Liver (tissue), 9 donors: Measurements from ENCODE around the gene SLC39A10. TPM values are rescaled to one million over a fixed set of nuclear protein-coding genes. Genes with fewer than 3 reads are reported as not detected.
"Not testable (repeated sequence)": the region's sequence is repeated elsewhere in the genome, so short reads cannot be mapped to it uniquely, and the experiment has no call there.

Source experiments
- DNase-seq: peaks from one replicate; pipeline ENCODE4 v3.0.0-alpha.2; 2017; ENCODE audit warnings: low spot score
- H3K27ac ChIP-seq, 2 donors: one replicate each; pipeline ENCODE4 v1.7.0; 2013; ENCODE audit warnings: inconsistent platforms in 2 of 2, low read length in 2 of 2, control low read depth in 1 of 2, low read depth in 1 of 2, mild to moderate bottlenecking in 1 of 2
- H3K27me3 ChIP-seq, 4 donors: one replicate each; pipeline versions ENCODE4 v1.6.1 to v1.7.0; 2013; ENCODE audit warnings: low read length in 3 of 4, inconsistent platforms in 1 of 4, mild to moderate bottlenecking in 1 of 4, moderate library complexity in 1 of 4; ENCODE audit not compliant: control insufficient read depth in 4 of 4, insufficient read depth in 4 of 4
- H3K36me3 ChIP-seq, 4 donors: one replicate each; pipeline versions ENCODE4 v1.6.1 to v1.7.0; 2013; ENCODE audit warnings: low read length in 3 of 4, mild to moderate bottlenecking in 3 of 4, low read depth in 1 of 4, moderate library complexity in 1 of 4; ENCODE audit not compliant: control insufficient read depth in 4 of 4, insufficient read depth in 3 of 4
- H3K4me1 ChIP-seq, 4 donors: one replicate each; pipeline versions ENCODE4 v1.6.1 to v1.7.0; 2013; ENCODE audit warnings: low read length in 3 of 4, mild to moderate bottlenecking in 3 of 4, moderate library complexity in 1 of 4; ENCODE audit not compliant: control insufficient read depth in 4 of 4, insufficient read depth in 4 of 4
- H3K4me3 ChIP-seq, 3 donors: one replicate each; pipeline versions ENCODE4 v1.6.1 to v1.7.0; 2013; ENCODE audit warnings: low read length in 3 of 3, control low read depth in 1 of 3, low read depth in 1 of 3, mild to moderate bottlenecking in 1 of 3
- H3K9ac ChIP-seq, 2 donors: one replicate each; pipeline ENCODE4 v1.7.0; 2013; ENCODE audit warnings: low read length in 2 of 2, mild to moderate bottlenecking in 2 of 2, moderate library complexity in 2 of 2, control low read depth in 1 of 2, low read depth in 1 of 2
- H3K9me3 ChIP-seq, 4 donors: one replicate each; pipeline versions ENCODE4 v1.6.1 to v1.7.0; 2013; ENCODE audit warnings: low read length in 3 of 4; ENCODE audit not compliant: control insufficient read depth in 4 of 4
- FOXA1 ChIP-seq: IDR thresholded peaks from 2 replicates; pipeline ENCODE4 v1.6.1; 2016; ENCODE audit warnings: antibody characterized with exemption
- FOXA2 ChIP-seq: IDR thresholded peaks from 2 replicates; pipeline ENCODE4 v1.6.1; 2016; ENCODE audit warnings: antibody characterized with exemption
- GABPA ChIP-seq, 2 donors: IDR thresholded peaks in 1 of 2; conservative IDR thresholded peaks in 1 of 2; 2 replicates each; pipeline ENCODE4 v1.6.1; 2016; ENCODE audit warnings: antibody characterized with exemption in 2 of 2, mild to moderate bottlenecking in 1 of 2, moderate library complexity in 1 of 2
- HNF4G ChIP-seq: IDR thresholded peaks from 2 replicates; pipeline ENCODE4 v1.6.1; 2016; ENCODE audit warnings: antibody characterized with exemption
- JUND ChIP-seq, 2 donors: IDR thresholded peaks; 2 replicates each; pipeline ENCODE4 v1.6.1; 2016; ENCODE audit warnings: antibody characterized with exemption in 2 of 2
- RAD21 ChIP-seq, 2 donors: IDR thresholded peaks; 2 replicates each; pipeline ENCODE4 v1.6.1; 2016; ENCODE audit warnings: antibody characterized with exemption in 2 of 2, mild to moderate bottlenecking in 2 of 2
- RXRA ChIP-seq, 2 donors: IDR thresholded peaks; 2 replicates each; pipeline ENCODE4 v1.6.1; 2017 to 2018; ENCODE audit warnings: antibody characterized with exemption in 2 of 2, mild to moderate bottlenecking in 1 of 2
- TAF1 ChIP-seq: conservative IDR thresholded peaks from 2 replicates; pipeline ENCODE4 v1.6.1; 2016; ENCODE audit warnings: antibody characterized with exemption, mild to moderate bottlenecking
- YY1 ChIP-seq: IDR thresholded peaks from 2 replicates; pipeline ENCODE4 v1.6.1; 2016; ENCODE audit warnings: antibody characterized with exemption, mild to moderate bottlenecking
- WGBS: extraction: QIAGEN DNeasy Blood & Tissue Kit; methylation state at CpG from one replicate; pipeline ENCODE4 v1.1.7; 2013; 5-methylcytosine and 5-hydroxymethylcytosine counted together
- polyA plus RNA-seq, 2 donors: library from polyadenylated mRNA; stranded (reverse) in 1 of 2; unstranded in 1 of 2; fragments of 200-250 nt in 1 of 2; fragments of >200 nt in 1 of 2; fragmentation: Nextera tagmentation in 1 of 2; extraction: Ambion mirVana in 1 of 2; gene quantifications; one replicate each; pipeline versions ENCODE4 v1.2.1 to v1.2.3, GENCODE V29; 2013 to 2015
- total RNA-seq, 2 donors: library from RNA; depleted of rRNA; stranded (reverse); fragments of >200 nt; gene quantifications; one replicate each; pipeline ENCODE4 v1.2.3, GENCODE V29; 2014
- TF ChIP-seq, protein P1 (sequence below): fragments of 150-350 bp; IDR thresholded peaks from 2 replicates; pipeline ENCODE4 v1.5.1; 2017; ENCODE audit warnings: improper control_type of control experiment, low read depth, low read length; ENCODE audit not compliant: missing input control
- TF ChIP-seq, protein P2 (sequence below): IDR thresholded peaks from 2 replicates; pipeline ENCODE4 v1.6.1; 2016; ENCODE audit warnings: antibody characterized with exemption
- TF ChIP-seq, protein P3 (sequence below): IDR thresholded peaks from 2 replicates; pipeline ENCODE4 v1.6.1; 2016; ENCODE audit warnings: antibody characterized with exemption, mild to moderate bottlenecking
- donor health status: healthy.
- donor health status: healthy.
- donor health status: healthy.
- donor health status: healthy.
- donor health status: healthy.

SLC39A10 gene
- total and polyA plus RNA-seq, 4 donors: 0.98 to 7.5 (median 3.4) TPM

DNA sequence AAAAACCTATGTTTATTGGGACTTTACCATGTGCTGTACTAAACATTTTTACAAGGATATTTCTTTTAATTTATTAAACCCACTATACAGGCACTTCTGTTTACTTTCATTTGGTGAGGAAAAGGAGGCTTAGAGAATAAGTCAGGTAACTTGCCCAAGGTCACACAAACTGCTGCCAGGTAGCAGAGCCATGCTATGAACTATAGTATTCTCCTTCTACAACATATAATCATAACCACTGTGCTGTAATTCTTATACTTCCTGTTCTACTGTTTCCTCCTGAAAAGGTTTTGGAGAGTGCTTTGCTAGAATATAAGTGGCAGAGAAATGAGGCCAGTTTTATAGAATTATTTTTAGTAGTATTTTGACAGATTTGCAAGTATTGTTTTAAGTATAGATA is 29.5 kb downstream of the SLC39A10 start (continued):
- TF ChIP-seq, protein P1, sequence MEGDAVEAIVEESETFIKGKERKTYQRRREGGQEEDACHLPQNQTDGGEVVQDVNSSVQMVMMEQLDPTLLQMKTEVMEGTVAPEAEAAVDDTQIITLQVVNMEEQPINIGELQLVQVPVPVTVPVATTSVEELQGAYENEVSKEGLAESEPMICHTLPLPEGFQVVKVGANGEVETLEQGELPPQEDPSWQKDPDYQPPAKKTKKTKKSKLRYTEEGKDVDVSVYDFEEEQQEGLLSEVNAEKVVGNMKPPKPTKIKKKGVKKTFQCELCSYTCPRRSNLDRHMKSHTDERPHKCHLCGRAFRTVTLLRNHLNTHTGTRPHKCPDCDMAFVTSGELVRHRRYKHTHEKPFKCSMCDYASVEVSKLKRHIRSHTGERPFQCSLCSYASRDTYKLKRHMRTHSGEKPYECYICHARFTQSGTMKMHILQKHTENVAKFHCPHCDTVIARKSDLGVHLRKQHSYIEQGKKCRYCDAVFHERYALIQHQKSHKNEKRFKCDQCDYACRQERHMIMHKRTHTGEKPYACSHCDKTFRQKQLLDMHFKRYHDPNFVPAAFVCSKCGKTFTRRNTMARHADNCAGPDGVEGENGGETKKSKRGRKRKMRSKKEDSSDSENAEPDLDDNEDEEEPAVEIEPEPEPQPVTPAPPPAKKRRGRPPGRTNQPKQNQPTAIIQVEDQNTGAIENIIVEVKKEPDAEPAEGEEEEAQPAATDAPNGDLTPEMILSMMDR: no peak
- TF ChIP-seq FOXA1: no peak
- no peak for TF ChIP-seq RAD21 (IDR thresholded peaks at IDR 0.05)
- no peak for TF ChIP-seq FOXA2

DNA sequence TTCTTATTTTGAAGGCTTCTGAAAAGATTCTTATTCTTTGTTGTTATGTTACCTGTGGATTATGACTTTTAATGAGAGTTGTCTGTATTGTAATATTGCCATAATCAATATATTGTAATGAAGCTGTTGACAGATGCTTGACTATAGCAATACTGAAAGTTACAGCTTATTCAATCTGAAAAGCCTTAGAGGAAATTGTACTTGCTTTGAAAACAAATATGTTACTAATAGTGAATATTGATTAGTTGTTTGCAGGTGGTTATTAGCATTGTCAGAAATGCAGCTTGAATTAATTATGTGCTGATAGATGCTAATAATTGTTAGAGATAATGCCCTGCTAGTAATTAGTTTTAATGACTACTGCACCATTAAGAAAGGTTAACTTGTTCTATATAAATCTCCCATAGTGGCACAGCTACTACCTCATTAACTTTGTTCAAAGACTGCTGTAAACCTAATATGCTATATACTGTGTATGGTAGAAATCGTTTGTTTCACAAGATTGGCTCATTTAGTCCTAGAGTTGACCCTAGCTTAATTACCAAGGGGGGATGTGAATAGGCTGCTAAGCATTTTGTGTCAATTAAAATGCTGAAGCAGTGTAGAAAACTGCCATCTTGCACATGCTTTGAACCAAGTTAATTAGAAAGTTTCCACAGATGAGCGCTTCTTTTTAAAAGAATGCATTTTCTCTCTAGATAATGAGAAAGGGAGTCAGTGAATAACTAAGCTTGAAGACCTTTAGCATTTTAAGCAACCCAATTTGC is 30.5 kb downstream of the SLC39A10 start:
- H3K9ac ChIP-seq: no peak overlapping the region
- H3K4me1 ChIP-seq: no peaks in the 10 kb centered on the region
- H3K27me3 ChIP-seq: no peaks in the 10 kb centered on the region
- DNase-seq: no peak
- TF ChIP-seq, protein P2, sequence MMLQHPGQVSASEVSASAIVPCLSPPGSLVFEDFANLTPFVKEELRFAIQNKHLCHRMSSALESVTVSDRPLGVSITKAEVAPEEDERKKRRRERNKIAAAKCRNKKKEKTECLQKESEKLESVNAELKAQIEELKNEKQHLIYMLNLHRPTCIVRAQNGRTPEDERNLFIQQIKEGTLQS: no peak
- no peak for TF ChIP-seq RXRA (IDR thresholded peaks at IDR 0.05)
- TF ChIP-seq, protein P3, sequence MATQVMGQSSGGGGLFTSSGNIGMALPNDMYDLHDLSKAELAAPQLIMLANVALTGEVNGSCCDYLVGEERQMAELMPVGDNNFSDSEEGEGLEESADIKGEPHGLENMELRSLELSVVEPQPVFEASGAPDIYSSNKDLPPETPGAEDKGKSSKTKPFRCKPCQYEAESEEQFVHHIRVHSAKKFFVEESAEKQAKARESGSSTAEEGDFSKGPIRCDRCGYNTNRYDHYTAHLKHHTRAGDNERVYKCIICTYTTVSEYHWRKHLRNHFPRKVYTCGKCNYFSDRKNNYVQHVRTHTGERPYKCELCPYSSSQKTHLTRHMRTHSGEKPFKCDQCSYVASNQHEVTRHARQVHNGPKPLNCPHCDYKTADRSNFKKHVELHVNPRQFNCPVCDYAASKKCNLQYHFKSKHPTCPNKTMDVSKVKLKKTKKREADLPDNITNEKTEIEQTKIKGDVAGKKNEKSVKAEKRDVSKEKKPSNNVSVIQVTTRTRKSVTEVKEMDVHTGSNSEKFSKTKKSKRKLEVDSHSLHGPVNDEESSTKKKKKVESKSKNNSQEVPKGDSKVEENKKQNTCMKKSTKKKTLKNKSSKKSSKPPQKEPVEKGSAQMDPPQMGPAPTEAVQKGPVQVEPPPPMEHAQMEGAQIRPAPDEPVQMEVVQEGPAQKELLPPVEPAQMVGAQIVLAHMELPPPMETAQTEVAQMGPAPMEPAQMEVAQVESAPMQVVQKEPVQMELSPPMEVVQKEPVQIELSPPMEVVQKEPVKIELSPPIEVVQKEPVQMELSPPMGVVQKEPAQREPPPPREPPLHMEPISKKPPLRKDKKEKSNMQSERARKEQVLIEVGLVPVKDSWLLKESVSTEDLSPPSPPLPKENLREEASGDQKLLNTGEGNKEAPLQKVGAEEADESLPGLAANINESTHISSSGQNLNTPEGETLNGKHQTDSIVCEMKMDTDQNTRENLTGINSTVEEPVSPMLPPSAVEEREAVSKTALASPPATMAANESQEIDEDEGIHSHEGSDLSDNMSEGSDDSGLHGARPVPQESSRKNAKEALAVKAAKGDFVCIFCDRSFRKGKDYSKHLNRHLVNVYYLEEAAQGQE: no peak
- TF ChIP-seq FOXA2: no peak
- no peak for TF ChIP-seq YY1
- no peak for TF ChIP-seq HNF4G
- no peak for TF ChIP-seq TAF1
- no peak for TF ChIP-seq GABPA (IDR thresholded peaks at IDR 0.05 in 1 of 2, conservative IDR thresholded peaks at IDR 0.05 in 1 of 2)
- no peak for TF ChIP-seq JUND (IDR thresholded peaks at IDR 0.05)
- H3K27ac ChIP-seq: no peak overlapping the region
- 78% methylated on average over 2 of the region's 2 CpGs for WGBS
- H3K4me3 ChIP-seq: no peak overlapping the region
- H3K36me3 ChIP-seq: peaks cover 0 to 1% (median 0%) of the 10 kb centered on the region in 4 donors
- no peaks in the 10 kb centered on the region for H3K9me3 ChIP-seq

DNA sequence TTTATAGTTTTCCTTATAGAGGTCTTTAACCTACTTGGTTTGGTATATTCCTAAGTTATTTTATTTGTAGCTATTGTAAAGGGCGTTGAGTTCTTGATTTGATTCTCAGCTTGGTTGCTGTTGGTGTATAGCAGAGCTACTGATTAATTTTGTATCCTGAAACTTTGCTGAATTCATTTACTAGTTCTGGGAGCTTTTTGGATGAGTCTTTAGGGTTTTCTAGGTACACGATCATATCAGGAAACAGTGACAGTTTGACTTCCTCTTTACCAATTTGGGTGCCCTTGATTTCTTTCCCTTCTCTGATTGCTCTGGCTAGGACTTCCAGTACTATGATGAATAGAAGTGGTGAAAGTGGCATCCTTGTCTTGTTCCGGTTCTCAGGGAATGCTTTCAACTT is 35.5 kb downstream of the SLC39A10 start:
- H3K9me3 ChIP-seq: not testable (repeated sequence)

More for the DNA sequence above, 35.5 kb downstream of the SLC39A10 start:
- H3K4me1 ChIP-seq, H3K36me3 ChIP-seq, H3K9ac ChIP-seq, H3K27ac ChIP-seq, DNase-seq, H3K4me3 ChIP-seq, H3K27me3 ChIP-seq: not testable (repeated sequence)
- 86% methylated on average over 3 of the region's 3 CpGs for WGBS
